ENCODE data around the gene YY1AP1. TPM values are rescaled to one million over a fixed set of nuclear protein-coding genes. Genes with fewer than 3 reads are reported as not detected.
"Not testable (repeated sequence)": the region's sequence is repeated elsewhere in the genome, so short reads cannot be mapped to it uniquely, and the experiment has no call there.

YY1AP1 gene
- total RNA-seq, 5 donors from 2014 or later (not counting 1 experiment from before 2014, with no cell fraction given) = 75.8 to 88.3 (median 85.0) TPM

DNA sequence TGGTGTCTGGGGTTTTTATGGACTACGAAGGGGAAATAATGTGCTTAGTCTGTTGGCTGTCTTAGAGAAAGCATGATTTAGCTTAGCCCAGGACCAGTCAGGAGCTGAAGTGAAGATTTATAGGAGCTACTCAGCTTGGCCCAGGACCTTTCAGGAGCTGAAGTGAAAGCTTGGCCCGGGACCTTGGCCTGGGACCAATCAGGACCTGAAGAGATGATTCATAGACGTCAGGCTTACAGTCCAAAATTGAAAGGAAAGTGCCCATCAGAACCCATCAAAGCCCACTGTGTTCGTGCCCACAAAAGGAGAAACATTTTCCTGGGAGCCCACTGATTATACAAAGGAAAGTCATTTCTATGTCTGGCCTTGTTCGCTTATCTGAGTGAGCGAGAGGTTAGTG is 42.9 kb downstream of the YY1AP1 start:
- Histone ChIP-seq H3K36me3 (ENCODE audit: control insufficient read depth in 2 of 2, extremely low read depth in 1 of 2, insufficient read depth in 1 of 2, low read length in 1 of 2) (no peaks in the 10 kb centered on the region), H3K9me3 (no peaks in the 10 kb centered on the region), H3K27me3 (replicated peaks in 1 of 2; ENCODE audit: control insufficient read depth in 2 of 2, extremely low read depth in 1 of 2, insufficient read depth in 2 of 2, low read length in 1 of 2) (no peaks in the 10 kb centered on the region), H3K4me1 (ENCODE audit: control insufficient read depth in 1 of 2, extremely low read depth in 1 of 2, insufficient read depth in 2 of 2, low read length in 2 of 2) (no peaks in the 10 kb centered on the region), H3K27ac (ENCODE audit: low read length) (no peak overlapping the region), H3K4me3 (ENCODE audit: control insufficient read depth in 1 of 2, extremely low read depth in 1 of 2, low read length in 1 of 2) (no peak overlapping the region)
- peaks cover 0 to 15% (median 15%) of the 10 kb centered on the region in 3 donors for H3K9me3 Mint-ChIP-seq
- DNase-seq (no peak), ATAC-seq (replicated peaks in 1 of 4) (no peak)
- H3K27ac Mint-ChIP-seq = no peak overlapping the region
- H3K36me3 Mint-ChIP-seq = peaks cover 11% of the 10 kb centered on the region
- POLR2A ChIA-PET = no interaction called here
- no peaks in the 10 kb centered on the region for H3K4me1 Mint-ChIP-seq
- 100% methylated on average over 4 of the region's 6 CpGs for WGBS (ENCODE audit: insufficient coverage)
- CTCF ChIA-PET = interaction anchor here in 1 of 2 donors (0.6 kb wide), 2 partner anchors 130 to 729 kb away, joined by 5 read pairs; no protein-coding TSS in a partner anchor
- no peak overlapping the region for H3K4me3 Mint-ChIP-seq
- peaks cover 0 to 6% of the 10 kb centered on the region in 2 donors for H3K27me3 Mint-ChIP-seq

- no peaks in the 10 kb centered on the region for H3K9me3 ChIP-seq
- Mint-ChIP-seq H3K36me3 (peaks cover 11% of the 10 kb centered on the region), H3K4me1 (no peaks in the 10 kb centered on the region), H3K9me3 (peaks cover 0 to 15% (median 15%) of the 10 kb centered on the region in 3 donors), H3K27me3 (peaks cover 0 to 6% of the 10 kb centered on the region in 2 donors), H3K4me3 (no peak overlapping the region), H3K27ac (no peak overlapping the region)
- no peaks in the 10 kb centered on the region for H3K27me3 ChIP-seq (replicated peaks in 1 of 2; ENCODE audit: control insufficient read depth in 2 of 2, extremely low read depth in 1 of 2, insufficient read depth in 2 of 2, low read length in 1 of 2)
- no peak overlapping the region for H3K27ac ChIP-seq (ENCODE audit: low read length)
- POLR2A ChIA-PET = no interaction called here
- DNase-seq = no peak
- no peak for ATAC-seq (replicated peaks in 1 of 4)
- WGBS (ENCODE audit: insufficient coverage) = 86% methylated on average over 1 of the region's 4 CpGs
- no peaks in the 10 kb centered on the region for H3K36me3 ChIP-seq (ENCODE audit: control insufficient read depth in 2 of 2, extremely low read depth in 1 of 2, insufficient read depth in 1 of 2, low read length in 1 of 2)
- no peak overlapping the region for H3K4me3 ChIP-seq (ENCODE audit: control insufficient read depth in 1 of 2, extremely low read depth in 1 of 2, low read length in 1 of 2)
- H3K4me1 ChIP-seq (ENCODE audit: control insufficient read depth in 1 of 2, extremely low read depth in 1 of 2, insufficient read depth in 2 of 2, low read length in 2 of 2) = no peaks in the 10 kb centered on the region
- CTCF ChIA-PET = no interaction called here
Measured at GRCh38 chr1:155645034-155645598, 43.5 kb downstream of the YY1AP1 start.

DNA sequence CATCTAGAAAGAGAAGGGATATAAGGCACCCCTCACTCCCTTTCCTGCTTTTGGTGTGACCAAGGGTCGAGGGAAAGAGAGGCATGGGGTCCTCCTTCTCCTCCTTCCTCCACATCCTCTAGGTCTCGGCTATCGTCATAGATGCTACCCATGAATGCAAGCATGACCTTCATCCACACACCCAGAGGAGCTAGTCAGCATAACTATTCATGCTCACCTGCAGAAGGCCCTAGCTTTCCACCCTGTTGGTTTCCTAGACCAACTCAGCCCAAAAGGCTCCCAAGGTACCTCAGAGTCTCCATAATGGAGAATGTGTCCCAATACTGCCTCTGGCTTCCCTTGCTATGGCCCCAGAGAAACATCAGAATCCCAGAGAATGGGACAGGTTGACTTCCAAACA is 45.3 kb downstream of the YY1AP1 start:
- Mint-ChIP-seq H3K4me3 (no peak overlapping the region), H3K27me3 (peaks cover 0 to 3% of the 10 kb centered on the region in 2 donors), H3K36me3 (peaks cover 11% of the 10 kb centered on the region), H3K4me1 (peaks cover 0 to under 1% (median 0%) of the 10 kb centered on the region in 3 donors), H3K9me3 (peaks cover 0 to 15% (median 15%) of the 10 kb centered on the region in 3 donors), H3K27ac (no peak overlapping the region)
- H3K27ac ChIP-seq (ENCODE audit: low read length) = no peak overlapping the region
- no peak for DNase-seq
- peaks cover 0 to under 1% of the 10 kb centered on the region in 2 experiments for H3K4me1 ChIP-seq (ENCODE audit: control insufficient read depth in 1 of 2, extremely low read depth in 1 of 2, insufficient read depth in 2 of 2, low read length in 2 of 2)
- ATAC-seq (replicated peaks in 1 of 4) = no peak
- no peaks in the 10 kb centered on the region for H3K9me3 ChIP-seq
- WGBS (ENCODE audit: insufficient coverage) = 100% methylated on average over 2 of the region's 3 CpGs
- no peaks in the 10 kb centered on the region for H3K27me3 ChIP-seq (replicated peaks in 1 of 2; ENCODE audit: control insufficient read depth in 2 of 2, extremely low read depth in 1 of 2, insufficient read depth in 2 of 2, low read length in 1 of 2)
- no peak overlapping the region for H3K4me3 ChIP-seq (ENCODE audit: control insufficient read depth in 1 of 2, extremely low read depth in 1 of 2, low read length in 1 of 2)
- CTCF ChIA-PET = no interaction called here
- no peaks in the 10 kb centered on the region for H3K36me3 ChIP-seq (ENCODE audit: control insufficient read depth in 2 of 2, extremely low read depth in 1 of 2, insufficient read depth in 1 of 2, low read length in 1 of 2)
- POLR2A ChIA-PET = no interaction called here

DNA sequence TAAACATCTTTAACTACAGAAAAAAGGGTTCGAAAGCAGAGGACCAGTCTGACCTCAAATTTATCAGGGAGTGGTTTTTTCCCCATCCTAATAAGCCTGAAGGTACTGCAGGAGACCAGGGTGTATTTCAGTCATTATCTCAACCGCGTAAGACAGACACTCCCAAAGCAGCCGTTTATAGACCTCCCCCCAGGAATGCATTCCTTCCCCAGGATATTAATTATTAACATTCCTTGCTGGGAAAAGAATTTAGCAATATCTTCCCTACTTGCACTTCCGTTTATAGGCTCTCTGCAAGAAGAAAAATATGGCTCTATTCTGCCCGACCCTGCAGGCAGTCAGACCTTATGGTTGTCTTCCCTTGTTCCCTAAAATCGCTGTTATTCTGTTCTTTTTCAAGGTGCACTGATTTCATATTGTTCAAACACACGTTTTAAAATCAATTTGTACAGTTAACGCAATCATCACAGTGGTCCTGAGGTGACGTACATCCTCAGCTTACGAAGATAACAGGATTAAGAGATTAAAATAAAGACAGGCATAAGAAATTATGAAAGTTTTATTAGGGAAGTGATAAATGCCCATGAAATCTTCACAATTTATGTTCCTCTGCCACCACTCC is 45.9 kb downstream of the YY1AP1 start:
- DNase-seq; H3K27me3 ChIP-seq (replicated peaks in 1 of 2; ENCODE audit: control insufficient read depth in 2 of 2, extremely low read depth in 1 of 2, insufficient read depth in 2 of 2, low read length in 1 of 2); H3K4me1 Mint-ChIP-seq; H3K4me3 ChIP-seq (ENCODE audit: control insufficient read depth in 1 of 2, extremely low read depth in 1 of 2, low read length in 1 of 2); H3K4me3 Mint-ChIP-seq; ATAC-seq (replicated peaks in 1 of 4); H3K27me3 Mint-ChIP-seq; CTCF ChIA-PET; H3K9me3 ChIP-seq; H3K36me3 ChIP-seq (ENCODE audit: control insufficient read depth in 2 of 2, extremely low read depth in 1 of 2, insufficient read depth in 1 of 2, low read length in 1 of 2); H3K27ac Mint-ChIP-seq; H3K4me1 ChIP-seq (ENCODE audit: control insufficient read depth in 1 of 2, extremely low read depth in 1 of 2, insufficient read depth in 2 of 2, low read length in 2 of 2); H3K27ac ChIP-seq (ENCODE audit: low read length): not testable (repeated sequence)
- peaks cover 0 to 15% (median 15%) of the 10 kb centered on the region in 3 donors for H3K9me3 Mint-ChIP-seq
- POLR2A ChIA-PET = interaction anchor here in 1 of 2 donors (0.6 kb wide), 1 partner anchor 25 kb away, joined by 3 read pairs; no protein-coding TSS in a partner anchor
- peaks cover 11% of the 10 kb centered on the region for H3K36me3 Mint-ChIP-seq
- 80% methylated on average over 2 of the region's 11 CpGs for WGBS (ENCODE audit: insufficient coverage)

DNA sequence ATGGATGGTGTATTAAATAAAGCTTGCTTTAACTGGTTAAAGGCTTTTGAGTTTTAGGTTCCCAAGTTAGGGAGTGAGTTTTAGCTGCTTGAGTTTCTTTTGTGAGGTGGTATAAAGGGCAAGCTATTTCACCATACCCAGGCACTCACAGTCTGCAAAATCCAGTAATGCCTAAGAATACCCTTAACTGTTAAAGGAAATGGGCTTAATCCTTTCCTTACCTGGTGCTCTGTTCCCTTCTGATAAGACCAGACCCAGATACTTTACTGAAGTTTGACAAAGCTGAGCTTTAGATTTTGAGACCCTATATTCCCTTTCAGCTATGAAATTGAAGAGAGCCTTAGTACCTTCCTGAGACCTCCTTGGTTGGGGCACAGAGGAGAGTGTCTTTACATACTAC is 48.2 kb downstream of the YY1AP1 start:
- no peaks in the 10 kb centered on the region for H3K36me3 ChIP-seq (ENCODE audit: control insufficient read depth in 2 of 2, extremely low read depth in 1 of 2, insufficient read depth in 1 of 2, low read length in 1 of 2)
- no peak overlapping the region for H3K4me3 ChIP-seq (ENCODE audit: control insufficient read depth in 1 of 2, extremely low read depth in 1 of 2, low read length in 1 of 2)
- CTCF ChIA-PET = interaction anchor here in 1 of 2 donors (0.6 kb wide), 1 partner anchor 389 kb away, joined by 4 read pairs; no protein-coding TSS in a partner anchor
- peaks cover 2 to 20% of the 10 kb centered on the region in 2 experiments for H3K4me1 ChIP-seq (ENCODE audit: control insufficient read depth in 1 of 2, extremely low read depth in 1 of 2, insufficient read depth in 2 of 2, low read length in 2 of 2)
- POLR2A ChIA-PET = interaction anchor here (0.6 to 0.7 kb wide), 3 partner anchors 9 to 585 kb away, joined by 4 to 8 read pairs (median 5); no protein-coding TSS in a partner anchor
- DNase-seq (no peak), ATAC-seq (replicated peaks in 1 of 4) (no peak)
- no peaks in the 10 kb centered on the region for H3K9me3 ChIP-seq
- Mint-ChIP-seq H3K4me1 (peaks cover 19 to 22% (median 22%) of the 10 kb centered on the region in 3 donors), H3K9me3 (peaks cover 0 to 15% (median 15%) of the 10 kb centered on the region in 3 donors), H3K4me3 (no peak overlapping the region), H3K27me3 (no peaks in the 10 kb centered on the region), H3K36me3 (peaks cover 11% of the 10 kb centered on the region), H3K27ac (no peak overlapping the region)
- H3K27ac ChIP-seq (ENCODE audit: low read length) = no peak overlapping the region
- no peaks in the 10 kb centered on the region for H3K27me3 ChIP-seq (replicated peaks in 1 of 2; ENCODE audit: control insufficient read depth in 2 of 2, extremely low read depth in 1 of 2, insufficient read depth in 2 of 2, low read length in 1 of 2)

GRCh38 chr1:155636397-155637153 is 52.0 kb downstream of the YY1AP1 start:
- ChIA-PET POLR2A (interaction anchor here in 1 of 2 donors (0.7 kb wide), 1 partner anchor 137 kb away, joined by 3 read pairs; no protein-coding TSS in a partner anchor), CTCF (interaction anchor here in 1 of 2 donors (0.7 kb wide), 1 partner anchor 583 kb away, joined by 5 read pairs; no protein-coding TSS in a partner anchor)
- Mint-ChIP-seq H3K27me3 (no peaks in the 10 kb centered on the region), H3K27ac (peak overlapping the region; percentile 92 to 97), H3K4me1 (peaks cover 19 to 22% (median 22%) of the 10 kb centered on the region in 3 donors), H3K4me3 (peak overlapping the region; percentile 93 to 96 (median 94)), H3K36me3 (peaks cover 3% of the 10 kb centered on the region), H3K9me3 (peaks cover 0 to 2% (median 0%) of the 10 kb centered on the region in 3 donors)
- 89% methylated on average over 6 of the region's 11 CpGs for WGBS (ENCODE audit: insufficient coverage)
- no peaks in the 10 kb centered on the region for H3K27me3 ChIP-seq (replicated peaks in 1 of 2; ENCODE audit: control insufficient read depth in 2 of 2, extremely low read depth in 1 of 2, insufficient read depth in 2 of 2, low read length in 1 of 2)
- ATAC-seq (replicated peaks in 1 of 4) (peak in 3 of 4 experiments; percentile 16 to 27 (median 23)), DNase-seq (no peak)
- H3K4me1 ChIP-seq (ENCODE audit: control insufficient read depth in 1 of 2, extremely low read depth in 1 of 2, insufficient read depth in 2 of 2, low read length in 2 of 2) = peaks cover 2 to 20% of the 10 kb centered on the region in 2 experiments
- no peaks in the 10 kb centered on the region for H3K9me3 ChIP-seq
- H3K36me3 ChIP-seq (ENCODE audit: control insufficient read depth in 2 of 2, extremely low read depth in 1 of 2, insufficient read depth in 1 of 2, low read length in 1 of 2) = no peaks in the 10 kb centered on the region
- peak overlapping the region in 1 of 2 donors; percentile 57 for H3K4me3 ChIP-seq (ENCODE audit: control insufficient read depth in 1 of 2, extremely low read depth in 1 of 2, low read length in 1 of 2)
- peak overlapping the region; percentile 77 for H3K27ac ChIP-seq (ENCODE audit: low read length)

Data from T-cell (primary cell).